ENCODE data around the gene SLC25A51.

Gene SLC25A51

DNA sequence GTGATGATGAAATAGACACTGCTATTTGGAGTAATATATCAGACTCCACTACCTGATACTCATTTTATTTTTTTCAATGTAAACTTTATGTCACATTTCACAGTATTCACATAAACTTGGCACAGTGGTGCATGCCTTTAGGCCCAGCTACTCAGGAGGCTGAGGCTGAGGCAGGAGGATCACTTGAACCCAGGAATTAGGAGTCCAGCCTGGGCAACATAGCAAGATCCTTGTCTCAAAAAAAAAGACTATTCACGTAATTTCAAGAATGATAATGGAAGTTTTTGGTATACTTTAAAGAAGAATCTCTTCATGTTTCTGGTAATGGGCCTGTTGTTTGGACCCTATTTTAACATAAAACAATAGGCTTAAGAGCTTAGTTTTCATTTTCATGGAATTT lies 47.4 kb downstream of the SLC25A51 start:
- H3K9ac ChIP-seq (ENCODE audit: low read length in 5 of 5): no peak overlapping the region
- H3K4me3 ChIP-seq (ENCODE audit: low read depth in 1 of 5, low read length in 5 of 5): no peak overlapping the region
- H3K9me3 ChIP-seq (ENCODE audit: control insufficient read depth in 5 of 5, low read length in 5 of 5): no peaks in the 10 kb centered on the region
- H3K36me3 ChIP-seq (ENCODE audit: control insufficient read depth in 5 of 5, insufficient read depth in 5 of 5, low read length in 5 of 5): peaks cover 26 to 38% (median 32%) of the 10 kb centered on the region in 5 donors
- no peaks in the 10 kb centered on the region for H3K4me1 ChIP-seq (ENCODE audit: control insufficient read depth in 5 of 5, insufficient read depth in 5 of 5, low read length in 5 of 5)
- no peaks in the 10 kb centered on the region for H3K27me3 ChIP-seq (ENCODE audit: control insufficient read depth in 5 of 5, insufficient read depth in 4 of 5, low read length in 5 of 5)
- no peak overlapping the region for H3K27ac ChIP-seq (ENCODE audit: low read depth, low read length)

DNA sequence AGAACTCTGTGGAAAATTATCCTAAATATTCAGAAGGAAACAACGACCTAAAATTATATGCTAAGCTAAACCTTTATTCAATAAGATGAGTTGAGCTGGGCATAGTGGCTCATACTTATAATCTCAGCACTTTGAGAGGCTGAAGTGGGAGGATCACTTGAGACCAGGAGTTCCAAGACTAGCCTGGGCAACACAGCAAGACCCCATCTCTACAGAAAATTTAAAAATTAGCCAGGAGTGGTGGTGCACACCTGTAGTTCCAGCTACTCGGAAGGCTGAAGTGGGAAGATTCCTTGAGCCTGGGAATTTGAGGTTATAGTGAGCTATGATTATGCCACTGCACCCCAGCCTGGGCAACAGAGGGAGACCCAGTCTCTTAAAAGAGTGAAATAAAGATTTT lies 51.7 kb downstream of the SLC25A51 start:
- Histone ChIP-seq H3K27ac (ENCODE audit: low read depth, low read length) (no peak overlapping the region), H3K27me3 (ENCODE audit: control insufficient read depth in 5 of 5, insufficient read depth in 4 of 5, low read length in 5 of 5) (no peaks in the 10 kb centered on the region), H3K9me3 (ENCODE audit: control insufficient read depth in 5 of 5, low read length in 5 of 5) (no peaks in the 10 kb centered on the region), H3K9ac (ENCODE audit: low read length in 5 of 5) (no peak overlapping the region), H3K4me3 (ENCODE audit: low read depth in 1 of 5, low read length in 5 of 5) (no peak overlapping the region), H3K4me1 (ENCODE audit: control insufficient read depth in 5 of 5, insufficient read depth in 5 of 5, low read length in 5 of 5) (no peaks in the 10 kb centered on the region), H3K36me3 (ENCODE audit: control insufficient read depth in 5 of 5, insufficient read depth in 5 of 5, low read length in 5 of 5) (peaks cover 2 to 16% (median 6%) of the 10 kb centered on the region in 5 donors)

DNA sequence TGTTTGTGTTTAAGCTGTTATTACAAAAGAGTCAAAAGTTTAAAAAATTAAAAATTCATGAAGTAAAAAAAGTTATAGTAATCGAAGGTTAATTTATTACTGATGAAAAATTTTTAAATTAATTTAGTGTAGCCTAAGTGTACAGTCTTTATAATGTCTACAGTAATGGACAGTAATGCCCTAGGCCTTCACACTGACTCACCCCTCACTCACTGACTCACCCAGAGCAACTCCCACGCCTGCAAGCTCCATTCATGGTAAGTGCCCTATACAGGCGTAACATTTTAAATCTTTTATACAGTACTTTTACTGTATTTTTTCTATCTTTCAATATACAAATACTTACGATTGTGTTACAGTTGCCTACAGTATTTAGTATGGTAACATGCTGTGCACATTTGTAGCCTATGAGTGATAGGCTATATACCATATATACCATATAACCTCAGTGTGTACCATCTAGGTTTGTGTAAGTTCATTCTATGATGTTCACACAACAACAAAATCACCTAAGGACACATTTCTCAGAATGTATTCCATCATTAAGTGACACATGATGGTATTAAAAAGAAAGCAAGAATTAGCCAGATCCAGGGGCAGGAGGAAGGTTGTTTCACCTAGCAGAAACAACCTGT lies 63.2 kb downstream of the SLC25A51 start:
- Histone ChIP-seq H3K4me3 (ENCODE audit: low read depth in 1 of 5, low read length in 5 of 5) (no peak overlapping the region), H3K27ac (ENCODE audit: low read depth, low read length) (no peak overlapping the region), H3K9ac (ENCODE audit: low read length in 5 of 5) (no peak overlapping the region), H3K4me1 (ENCODE audit: control insufficient read depth in 5 of 5, insufficient read depth in 5 of 5, low read length in 5 of 5) (no peaks in the 10 kb centered on the region), H3K9me3 (ENCODE audit: control insufficient read depth in 5 of 5, low read length in 5 of 5) (no peaks in the 10 kb centered on the region), H3K27me3 (ENCODE audit: control insufficient read depth in 5 of 5, insufficient read depth in 4 of 5, low read length in 5 of 5) (no peaks in the 10 kb centered on the region), H3K36me3 (ENCODE audit: control insufficient read depth in 5 of 5, insufficient read depth in 5 of 5, low read length in 5 of 5) (peaks cover 0 to 11% (median 4%) of the 10 kb centered on the region in 5 donors)

DNA sequence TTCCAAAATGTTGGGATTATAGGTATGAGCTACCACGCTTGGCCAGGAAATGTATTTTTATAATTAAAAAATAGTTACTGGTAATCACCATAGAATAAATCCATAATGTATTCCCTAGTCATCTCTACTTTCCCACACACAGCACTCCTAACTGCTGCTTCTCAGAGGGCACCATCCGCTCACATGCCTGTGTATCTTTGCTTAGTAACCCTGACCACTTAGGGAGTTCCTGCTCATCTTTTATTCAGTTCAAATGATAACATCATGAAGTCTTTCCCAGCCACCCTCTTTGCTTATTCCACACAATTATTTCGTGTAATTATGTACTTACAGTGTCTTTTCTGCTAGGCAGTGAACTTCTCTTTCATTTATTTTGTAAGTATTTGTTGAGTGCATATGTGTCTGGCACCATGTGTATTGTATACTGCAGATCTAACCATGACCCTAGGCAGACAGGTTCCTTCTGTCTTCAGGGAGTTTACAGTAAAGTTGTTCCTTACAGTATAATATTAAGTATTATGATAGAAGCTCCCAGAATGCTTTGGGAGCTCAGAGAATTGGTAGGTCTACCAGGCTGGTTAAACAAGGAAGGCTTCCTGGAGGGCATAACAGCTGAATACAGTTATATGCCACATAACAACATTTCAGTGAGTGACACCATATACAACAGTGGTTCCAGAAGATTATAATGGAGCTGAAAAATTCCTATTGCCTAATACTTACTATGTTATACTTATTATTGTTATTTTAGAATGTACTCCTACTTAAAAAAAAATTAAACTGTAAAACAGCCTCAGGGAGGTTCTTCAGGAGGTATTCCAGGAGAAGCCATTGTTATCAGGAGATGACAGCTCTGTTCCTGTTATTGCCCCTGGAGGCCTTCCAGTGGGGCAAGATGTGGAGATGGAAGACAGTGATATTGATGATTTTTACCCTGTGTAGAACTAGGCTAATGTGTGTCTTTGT lies 64.1 kb downstream of the SLC25A51 start:
- H3K27ac ChIP-seq (ENCODE audit: low read depth, low read length): no peak overlapping the region
- no peak overlapping the region for H3K4me3 ChIP-seq (ENCODE audit: low read depth in 1 of 5, low read length in 5 of 5)
- H3K36me3 ChIP-seq (ENCODE audit: control insufficient read depth in 5 of 5, insufficient read depth in 5 of 5, low read length in 5 of 5): peaks cover 0 to 11% (median 5%) of the 10 kb centered on the region in 5 donors
- no peak overlapping the region for H3K9ac ChIP-seq (ENCODE audit: low read length in 5 of 5)
- H3K9me3 ChIP-seq (ENCODE audit: control insufficient read depth in 5 of 5, low read length in 5 of 5): no peaks in the 10 kb centered on the region
- H3K27me3 ChIP-seq (ENCODE audit: control insufficient read depth in 5 of 5, insufficient read depth in 4 of 5, low read length in 5 of 5): no peaks in the 10 kb centered on the region
- H3K4me1 ChIP-seq (ENCODE audit: control insufficient read depth in 5 of 5, insufficient read depth in 5 of 5, low read length in 5 of 5): no peaks in the 10 kb centered on the region
